IPS DF 6.9 (cell line): ENCODE results near the gene STK16.
A peak's percentile ranks its signal among the peaks of the same experiment; 100 is the strongest.

Experiments used
- DNase-seq: peaks from one replicate; pipeline ENCODE4 v3.0.0-alpha.2; 2013; ENCODE audit warnings: low read depth, low spot score
- H3K27ac ChIP-seq: one replicate; pipeline ENCODE4 v1.5.1; 2013; ENCODE audit warnings: low read length, control low read depth
- H3K27me3 ChIP-seq: 2 replicates; pipeline ENCODE4 v1.6.1; 2013; ENCODE audit warnings: mild to moderate bottlenecking, low read length; ENCODE audit not compliant: control insufficient read depth, insufficient read depth
- H3K36me3 ChIP-seq: 2 replicates; pipeline ENCODE4 v1.6.1; 2013; ENCODE audit warnings: low read length; ENCODE audit not compliant: control insufficient read depth, insufficient read depth
- H3K4me1 ChIP-seq: 2 replicates; pipeline ENCODE4 v1.6.1; 2013; ENCODE audit warnings: low read length; ENCODE audit not compliant: control insufficient read depth, insufficient read depth
- H3K4me3 ChIP-seq: 2 replicates; pipeline ENCODE4 v1.5.1; 2013; ENCODE audit warnings: mild to moderate bottlenecking, low read length
- H3K9me3 ChIP-seq: 2 replicates; pipeline ENCODE4 v1.6.1; 2013; ENCODE audit warnings: low read length, inconsistent platforms; ENCODE audit not compliant: control insufficient read depth, insufficient read depth
- WGBS: extraction: QIAGEN DNeasy Blood & Tissue Kit; methylation state at CpG from one replicate; pipeline ENCODE4 v1.1.7; 2013; ENCODE audit warnings: mixed read lengths, missing lambda C conversion rate; ENCODE audit not compliant: insufficient read length, insufficient coverage; 5-methylcytosine and 5-hydroxymethylcytosine counted together

Gene STK16

GRCh38 chr2:219287580-219288265, 42.4 kb downstream of the STK16 start:
- Histone ChIP-seq H3K27me3 (no peaks in the 10 kb centered on the region), H3K4me1 (peaks cover 7% of the 10 kb centered on the region; the same call in 1 of the 2 replicates), H3K36me3 (peaks cover 4% of the 10 kb centered on the region), H3K4me3 (no peak overlapping the region), H3K9me3 (no peaks in the 10 kb centered on the region), H3K27ac (no peak overlapping the region)
- DNase-seq = no peak
- no CpG with 5 or more reads among the region's 10 CpGs for WGBS

- H3K4me3 ChIP-seq = no peak overlapping the region
- peaks cover 9% of the 10 kb centered on the region; the same call in 1 of the 2 replicates for H3K4me1 ChIP-seq
- H3K27ac ChIP-seq = no peak overlapping the region
- H3K27me3 ChIP-seq = no peaks in the 10 kb centered on the region
- WGBS = no CpG with 5 or more reads among the region's 6 CpGs
- DNase-seq = no peak
- H3K9me3 ChIP-seq = no peaks in the 10 kb centered on the region
- peaks cover 4% of the 10 kb centered on the region for H3K36me3 ChIP-seq
These were observed 43.9 kb downstream of the STK16 start for GRCh38 chr2:219289195-219289536.

GRCh38 chr2:219289537-219290361, 44.5 kb downstream of the STK16 start:
- Histone ChIP-seq H3K4me3 (no peak overlapping the region), H3K27me3 (no peaks in the 10 kb centered on the region), H3K27ac (no peak overlapping the region), H3K9me3 (no peaks in the 10 kb centered on the region), H3K36me3 (no peaks in the 10 kb centered on the region; the same call in 1 of the 2 replicates), H3K4me1 (peaks cover 9% of the 10 kb centered on the region; the same call in 1 of the 2 replicates)
- no CpG with 5 or more reads among the region's 16 CpGs for WGBS
- DNase-seq = no peak

GRCh38 chr2:219290381-219291171, 45.3 kb downstream of the STK16 start:
- Histone ChIP-seq H3K4me1 (peaks cover 11% of the 10 kb centered on the region), H3K4me3 (no peak overlapping the region), H3K36me3 (no peaks in the 10 kb centered on the region; the same call in 1 of the 2 replicates), H3K27ac (no peak overlapping the region), H3K9me3 (no peaks in the 10 kb centered on the region), H3K27me3 (peaks cover 2% of the 10 kb centered on the region; the same call in 1 of the 2 replicates)
- no peak for DNase-seq
- WGBS = no CpG with 5 or more reads among the region's 16 CpGs

GRCh38 chr2:219291394-219291793, 46.1 kb downstream of the STK16 start:
- peaks cover 2% of the 10 kb centered on the region; the same call in 1 of the 2 replicates for H3K27me3 ChIP-seq
- no peak for DNase-seq
- H3K36me3 ChIP-seq = no peaks in the 10 kb centered on the region; the same call in 1 of the 2 replicates
- H3K27ac ChIP-seq = no peak overlapping the region
- no peak overlapping the region for H3K4me3 ChIP-seq
- no CpG with 5 or more reads among the region's 7 CpGs for WGBS
- H3K4me1 ChIP-seq = peaks cover 8% of the 10 kb centered on the region; the same call in 1 of the 2 replicates
- H3K9me3 ChIP-seq = no peaks in the 10 kb centered on the region

GRCh38 chr2:219291910-219292490, 46.7 kb downstream of the STK16 start:
- Histone ChIP-seq H3K9me3 (no peaks in the 10 kb centered on the region), H3K4me3 (no peak overlapping the region), H3K4me1 (peaks cover 3% of the 10 kb centered on the region; the same call in 1 of the 2 replicates), H3K27me3 (peaks cover 2% of the 10 kb centered on the region; the same call in 1 of the 2 replicates), H3K36me3 (no peaks in the 10 kb centered on the region; the same call in 1 of the 2 replicates), H3K27ac (no peak overlapping the region)
- WGBS = no CpG with 5 or more reads among the region's 4 CpGs
- DNase-seq = no peak

- Histone ChIP-seq H3K4me1 (peaks cover 3% of the 10 kb centered on the region; the same call in 1 of the 2 replicates), H3K4me3 (no peak overlapping the region), H3K36me3 (no peaks in the 10 kb centered on the region; the same call in 1 of the 2 replicates), H3K9me3 (no peaks in the 10 kb centered on the region), H3K27ac (no peak overlapping the region), H3K27me3 (peaks cover 2% of the 10 kb centered on the region; the same call in 1 of the 2 replicates)
- whole genome bisulfite sequencing = no CpG with 5 or more reads among the region's 9 CpGs
- DNase-seq = no peak
These were observed 47.3 kb downstream of the STK16 start for GRCh38 chr2:219292616-219293015.

GRCh38 chr2:219293736-219294231, 48.5 kb downstream of the STK16 start:
- H3K27ac ChIP-seq = no peak overlapping the region
- no peak overlapping the region for H3K4me3 ChIP-seq
- no peaks in the 10 kb centered on the region for H3K9me3 ChIP-seq
- no peak for DNase-seq
- WGBS = no CpG with 5 or more reads among the region's 5 CpGs
- peaks cover 2% of the 10 kb centered on the region; the same call in 1 of the 2 replicates for H3K27me3 ChIP-seq
- H3K4me1 ChIP-seq = peaks cover 4% of the 10 kb centered on the region; the same call in 1 of the 2 replicates
- H3K36me3 ChIP-seq = no peaks in the 10 kb centered on the region; the same call in 1 of the 2 replicates

- no peaks in the 10 kb centered on the region; the same call in 1 of the 2 replicates for H3K36me3 ChIP-seq
- peaks cover 8% of the 10 kb centered on the region for H3K4me1 ChIP-seq
- H3K27me3 ChIP-seq = peaks cover 2% of the 10 kb centered on the region; the same call in 1 of the 2 replicates
- no CpG with 5 or more reads among the region's 67 CpGs for WGBS
- no peaks in the 10 kb centered on the region for H3K9me3 ChIP-seq
- no peak overlapping the region for H3K27ac ChIP-seq
- peak; percentile 94 for DNase-seq
- peak overlapping the region; percentile 72; the same call in 1 of the 2 replicates for H3K4me3 ChIP-seq
These were observed 49.4 kb downstream of the STK16 start for GRCh38 chr2:219294356-219295351.
